ENCODE data around the gene SLC35G6.

GRCh38 chr17:7476951-7477350 is 4.3 kb upstream of the SLC35G6 start:
- TF ChIP-seq, protein P1, sequence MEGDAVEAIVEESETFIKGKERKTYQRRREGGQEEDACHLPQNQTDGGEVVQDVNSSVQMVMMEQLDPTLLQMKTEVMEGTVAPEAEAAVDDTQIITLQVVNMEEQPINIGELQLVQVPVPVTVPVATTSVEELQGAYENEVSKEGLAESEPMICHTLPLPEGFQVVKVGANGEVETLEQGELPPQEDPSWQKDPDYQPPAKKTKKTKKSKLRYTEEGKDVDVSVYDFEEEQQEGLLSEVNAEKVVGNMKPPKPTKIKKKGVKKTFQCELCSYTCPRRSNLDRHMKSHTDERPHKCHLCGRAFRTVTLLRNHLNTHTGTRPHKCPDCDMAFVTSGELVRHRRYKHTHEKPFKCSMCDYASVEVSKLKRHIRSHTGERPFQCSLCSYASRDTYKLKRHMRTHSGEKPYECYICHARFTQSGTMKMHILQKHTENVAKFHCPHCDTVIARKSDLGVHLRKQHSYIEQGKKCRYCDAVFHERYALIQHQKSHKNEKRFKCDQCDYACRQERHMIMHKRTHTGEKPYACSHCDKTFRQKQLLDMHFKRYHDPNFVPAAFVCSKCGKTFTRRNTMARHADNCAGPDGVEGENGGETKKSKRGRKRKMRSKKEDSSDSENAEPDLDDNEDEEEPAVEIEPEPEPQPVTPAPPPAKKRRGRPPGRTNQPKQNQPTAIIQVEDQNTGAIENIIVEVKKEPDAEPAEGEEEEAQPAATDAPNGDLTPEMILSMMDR (IDR thresholded peaks at IDR 0.05): no peak
- TF ChIP-seq EP300 (IDR thresholded peaks at IDR 0.05) (no peak), POLR2A (IDR thresholded peaks at IDR 0.05) (no peak)

Measured in ovary (tissue), 3 donors.